Liver (tissue), 9 donors: ENCODE results near the gene INTS3. TPM values are rescaled to one million over a fixed set of nuclear protein-coding genes. Genes with fewer than 3 reads are reported as not detected.

ENCODE experiments used
- DNase-seq: peaks from one replicate; pipeline ENCODE4 v3.0.0-alpha.2; 2017; ENCODE audit warnings: low spot score
- H3K27ac ChIP-seq, 2 donors: one replicate each; pipeline ENCODE4 v1.7.0; 2013; ENCODE audit warnings: inconsistent platforms in 2 of 2, low read length in 2 of 2, control low read depth in 1 of 2, low read depth in 1 of 2, mild to moderate bottlenecking in 1 of 2
- H3K27me3 ChIP-seq, 4 donors: one replicate each; pipeline versions ENCODE4 v1.6.1 to v1.7.0; 2013; ENCODE audit warnings: low read length in 3 of 4, inconsistent platforms in 1 of 4, mild to moderate bottlenecking in 1 of 4, moderate library complexity in 1 of 4; ENCODE audit not compliant: control insufficient read depth in 4 of 4, insufficient read depth in 4 of 4
- H3K36me3 ChIP-seq, 4 donors: one replicate each; pipeline versions ENCODE4 v1.6.1 to v1.7.0; 2013; ENCODE audit warnings: low read length in 3 of 4, mild to moderate bottlenecking in 3 of 4, low read depth in 1 of 4, moderate library complexity in 1 of 4; ENCODE audit not compliant: control insufficient read depth in 4 of 4, insufficient read depth in 3 of 4
- H3K4me1 ChIP-seq, 4 donors: one replicate each; pipeline versions ENCODE4 v1.6.1 to v1.7.0; 2013; ENCODE audit warnings: low read length in 3 of 4, mild to moderate bottlenecking in 3 of 4, moderate library complexity in 1 of 4; ENCODE audit not compliant: control insufficient read depth in 4 of 4, insufficient read depth in 4 of 4
- H3K4me3 ChIP-seq, 3 donors: one replicate each; pipeline versions ENCODE4 v1.6.1 to v1.7.0; 2013; ENCODE audit warnings: low read length in 3 of 3, control low read depth in 1 of 3, low read depth in 1 of 3, mild to moderate bottlenecking in 1 of 3
- H3K9ac ChIP-seq, 2 donors: one replicate each; pipeline ENCODE4 v1.7.0; 2013; ENCODE audit warnings: low read length in 2 of 2, mild to moderate bottlenecking in 2 of 2, moderate library complexity in 2 of 2, control low read depth in 1 of 2, low read depth in 1 of 2
- H3K9me3 ChIP-seq, 4 donors: one replicate each; pipeline versions ENCODE4 v1.6.1 to v1.7.0; 2013; ENCODE audit warnings: low read length in 3 of 4; ENCODE audit not compliant: control insufficient read depth in 4 of 4
- ATF3 ChIP-seq: IDR thresholded peaks from 2 replicates; pipeline ENCODE4 v1.6.1; 2016; ENCODE audit warnings: antibody characterized with exemption
- CTCF ChIP-seq: fragments of 150-350 bp; IDR thresholded peaks from 2 replicates; pipeline ENCODE4 v1.5.1; 2017; ENCODE audit warnings: improper control_type of control experiment, low read depth, low read length; ENCODE audit not compliant: missing input control
- EGR1 ChIP-seq, 2 donors: IDR thresholded peaks; 2 replicates each; pipeline ENCODE4 v1.6.1; 2016 to 2018; ENCODE audit warnings: antibody characterized with exemption in 2 of 2, low read depth in 2 of 2
- FOXA1 ChIP-seq: IDR thresholded peaks from 2 replicates; pipeline ENCODE4 v1.6.1; 2016; ENCODE audit warnings: antibody characterized with exemption
- FOXA2 ChIP-seq: IDR thresholded peaks from 2 replicates; pipeline ENCODE4 v1.6.1; 2016; ENCODE audit warnings: antibody characterized with exemption
- GABPA ChIP-seq, 2 donors: IDR thresholded peaks in 1 of 2; conservative IDR thresholded peaks in 1 of 2; 2 replicates each; pipeline ENCODE4 v1.6.1; 2016; ENCODE audit warnings: antibody characterized with exemption in 2 of 2, mild to moderate bottlenecking in 1 of 2, moderate library complexity in 1 of 2
- HNF4A ChIP-seq, 2 donors: conservative IDR thresholded peaks; 2 replicates each; pipeline ENCODE4 v1.6.1; 2016; ENCODE audit warnings: antibody characterized with exemption in 2 of 2, mild to moderate bottlenecking in 2 of 2
- MAX ChIP-seq: IDR thresholded peaks from 2 replicates; pipeline ENCODE4 v1.6.1; 2016; ENCODE audit warnings: antibody characterized with exemption
- NR2F2 ChIP-seq: IDR thresholded peaks from 2 replicates; pipeline ENCODE4 v1.6.1; 2016; ENCODE audit warnings: antibody characterized with exemption
- RAD21 ChIP-seq, 2 donors: IDR thresholded peaks; 2 replicates each; pipeline ENCODE4 v1.6.1; 2016; ENCODE audit warnings: antibody characterized with exemption in 2 of 2, mild to moderate bottlenecking in 2 of 2
- TAF1 ChIP-seq: conservative IDR thresholded peaks from 2 replicates; pipeline ENCODE4 v1.6.1; 2016; ENCODE audit warnings: antibody characterized with exemption, mild to moderate bottlenecking
- YY1 ChIP-seq: IDR thresholded peaks from 2 replicates; pipeline ENCODE4 v1.6.1; 2016; ENCODE audit warnings: antibody characterized with exemption, mild to moderate bottlenecking
- ZBTB33 ChIP-seq: IDR thresholded peaks from 2 replicates; pipeline ENCODE4 v1.6.1; 2016; ENCODE audit warnings: antibody characterized with exemption
- WGBS: extraction: QIAGEN DNeasy Blood & Tissue Kit; methylation state at CpG from one replicate; pipeline ENCODE4 v1.1.7; 2013; 5-methylcytosine and 5-hydroxymethylcytosine counted together
- polyA plus RNA-seq, 2 donors: library from polyadenylated mRNA; stranded (reverse) in 1 of 2; unstranded in 1 of 2; fragments of 200-250 nt in 1 of 2; fragments of >200 nt in 1 of 2; fragmentation: Nextera tagmentation in 1 of 2; extraction: Ambion mirVana in 1 of 2; gene quantifications; one replicate each; pipeline versions ENCODE4 v1.2.1 to v1.2.3, GENCODE V29; 2013 to 2015
- total RNA-seq, 2 donors: library from RNA; depleted of rRNA; stranded (reverse); fragments of >200 nt; gene quantifications; one replicate each; pipeline ENCODE4 v1.2.3, GENCODE V29; 2014
- donor health status: healthy.
- donor health status: healthy.
- donor health status: healthy.
- donor health status: healthy.
- donor health status: healthy.

The INTS3 gene
- total and polyA plus RNA-seq, 4 donors = 9.0 to 26.0 (median 15.2) TPM

- 79% methylated on average over 3 of the region's 3 CpGs for WGBS
- Histone ChIP-seq H3K27me3 (no peaks in the 10 kb centered on the region), H3K9me3 (no peaks in the 10 kb centered on the region), H3K4me3 (no peak overlapping the region), H3K4me1 (peaks cover 19 to 46% (median 28%) of the 10 kb centered on the region in 4 donors), H3K9ac (no peak overlapping the region), H3K27ac (peak overlapping the region; percentile 51 to 83), H3K36me3 (peaks cover 11 to 29% (median 19%) of the 10 kb centered on the region in 4 donors)
- DNase-seq = no peak
- TF ChIP-seq TAF1 (no peak), GABPA (IDR thresholded peaks at IDR 0.05 in 1 of 2, conservative IDR thresholded peaks at IDR 0.05 in 1 of 2) (no peak), FOXA2 (no peak), NR2F2 (no peak), EGR1 (IDR thresholded peaks at IDR 0.05; ENCODE audit: low read depth in 2 of 2) (no peak), HNF4A (conservative IDR thresholded peaks at IDR 0.05) (no peak), YY1 (no peak), CTCF (no peak), FOXA1 (no peak), ZBTB33 (no peak), MAX (no peak), RAD21 (IDR thresholded peaks at IDR 0.05) (no peak)
These were observed 41.4 kb downstream of the INTS3 start for GRCh38 chr1:153769221-153769620.

- no peak overlapping the region for H3K9ac ChIP-seq
- H3K4me1 ChIP-seq = peaks cover 19 to 60% (median 38%) of the 10 kb centered on the region in 4 donors
- no peak overlapping the region for H3K27ac ChIP-seq
- WGBS = 81% methylated on average over 11 of the region's 11 CpGs
- H3K27me3 ChIP-seq = no peaks in the 10 kb centered on the region
- no peak overlapping the region for H3K4me3 ChIP-seq
- no peak for TF ChIP-seq HNF4A (conservative IDR thresholded peaks at IDR 0.05)
- no peak for TF ChIP-seq ATF3
- TF ChIP-seq EGR1 (IDR thresholded peaks at IDR 0.05; ENCODE audit: low read depth in 2 of 2) = no peak
- TF ChIP-seq NR2F2 = no peak
- TF ChIP-seq ZBTB33 = no peak
- TF ChIP-seq FOXA2 = no peak
- no peak for DNase-seq
- peaks cover 8 to 21% (median 11%) of the 10 kb centered on the region in 4 donors for H3K36me3 ChIP-seq
- H3K9me3 ChIP-seq = no peaks in the 10 kb centered on the region
These were observed 42.9 kb downstream of the INTS3 start for GRCh38 chr1:153770797-153771196.
